H1 (cell line): Measurements from ENCODE around the gene DKK3. TPM values are rescaled to one million over a fixed set of nuclear protein-coding genes. Genes with fewer than 3 reads are reported as not detected.

ENCODE experiments used
- CTCF ChIA-PET: fragments of 300-600 bp; sonication (Branson Sonifier 250); formaldehyde crosslinking; loops from one replicate; lab custom pipeline; 2021; ENCODE audit not compliant: partially characterized antibody; lab: Charles Lee
- POLR2A ChIA-PET: fragments of 300-600 bp; sonication (Branson Sonifier 250); formaldehyde crosslinking; loops from one replicate; lab custom pipeline; 2021; ENCODE audit warnings: inconsistent platforms; ENCODE audit not compliant: partially characterized antibody; lab: Charles Lee
- DNase-seq, 2 experiments: peaks; one replicate each; pipeline versions ENCODE4 v3.0.0 to v3.0.0-alpha.2; 2010 to 2022; ENCODE audit warnings: low spot score in 2 of 2, low read depth in 1 of 2, mixed read lengths in 1 of 2
- FAIRE-seq: peaks from 2 replicates; lab custom pipeline; 2011; peaks lifted over from hg19 to GRCh38; lab: Jason Lieb, UNC
- H2AFZ ChIP-seq: 2 replicates; pipeline ENCODE4 v1.8.1; 2012; ENCODE audit warnings: low read length, inconsistent platforms
- H2AK5ac ChIP-seq: 2 replicates; pipeline ENCODE4 v1.6.1; 2013; ENCODE audit warnings: low read depth, low read length
- H2BK120ac ChIP-seq: replicated peaks from 2 replicates; pipeline ENCODE3; 2013; ENCODE audit warnings: low read depth, low read length, inconsistent platforms
- H2BK12ac ChIP-seq: 2 replicates; pipeline ENCODE4 v1.6.1; 2013; ENCODE audit warnings: low read depth, low read length
- H2BK15ac ChIP-seq: 2 replicates; pipeline ENCODE4 v1.6.1; 2013; ENCODE audit warnings: low read length
- H2BK20ac ChIP-seq: 2 replicates; pipeline ENCODE4 v1.6.1; 2013; ENCODE audit warnings: low read length
- H2BK5ac ChIP-seq: 2 replicates; pipeline ENCODE4 v1.6.1; 2013; ENCODE audit warnings: low read depth, low read length
- H3K14ac ChIP-seq: 2 replicates; pipeline ENCODE4 v1.6.1; 2013; ENCODE audit warnings: inconsistent platforms; ENCODE audit not compliant: insufficient read length
- H3K18ac ChIP-seq: 2 replicates; pipeline ENCODE4 v1.6.1; 2013; ENCODE audit warnings: low read length; ENCODE audit errors: extremely low read depth
- H3K23ac ChIP-seq: 2 replicates; pipeline ENCODE4 v1.6.1; 2013; ENCODE audit warnings: inconsistent platforms; ENCODE audit not compliant: insufficient read length
- H3K23me2 ChIP-seq: 2 replicates; pipeline ENCODE4 v1.6.1; 2013; ENCODE audit warnings: low read depth, low read length
- H3K27ac ChIP-seq: 2 replicates; pipeline ENCODE4 v1.6.1; 2011; ENCODE audit warnings: low read depth, low read length, inconsistent platforms
- H3K27me3 ChIP-seq, 4 experiments: replicated peaks in 1 of 4; 1 replicate in 1 of 4; 2 replicates in 3 of 4; pipeline versions ENCODE4 v1.6.1 to v1.8.1; 2011 to 2013; ENCODE audit warnings: low read length in 3 of 4, mild to moderate bottlenecking in 3 of 4, inconsistent platforms in 2 of 4, mixed read lengths in 2 of 4, moderate library complexity in 1 of 4; ENCODE audit not compliant: control insufficient read depth in 3 of 4, insufficient read depth in 3 of 4; ENCODE audit errors: extremely low read depth in 1 of 4
- H3K36me3 ChIP-seq, 4 experiments: 2 replicates each; pipeline versions ENCODE4 v1.6.1 to v1.8.1; 2011 to 2013; ENCODE audit warnings: mild to moderate bottlenecking in 4 of 4, low read length in 3 of 4, moderate library complexity in 2 of 4, control low read depth in 1 of 4, inconsistent platforms in 1 of 4; ENCODE audit not compliant: insufficient read depth in 4 of 4, control insufficient read depth in 2 of 4
- H3K4ac ChIP-seq: replicated peaks from 2 replicates; pipeline ENCODE3; 2013; ENCODE audit warnings: low read length, low read depth, mixed read lengths, inconsistent platforms; ENCODE audit not compliant: insufficient read length
- H3K4me1 ChIP-seq, 4 experiments: replicated peaks in 1 of 4; 1 replicate in 1 of 4; 2 replicates in 3 of 4; pipeline versions ENCODE4 v1.6.1 to v1.8.1; 2011 to 2013; ENCODE audit warnings: low read length in 3 of 4, inconsistent platforms in 2 of 4, mixed read lengths in 1 of 4; ENCODE audit not compliant: insufficient read depth in 4 of 4, control insufficient read depth in 3 of 4
- H3K4me2 ChIP-seq, 2 experiments: 2 replicates each; pipeline versions ENCODE4 v1.6.1 to v1.8.1; 2011 to 2013; ENCODE audit warnings: low read depth in 2 of 2, low read length in 2 of 2, control low read depth in 1 of 2, inconsistent platforms in 1 of 2, mild to moderate bottlenecking in 1 of 2; ENCODE audit not compliant: insufficient read depth in 1 of 2
- H3K4me3 ChIP-seq, 4 experiments: fragments of 200-600, 300-600 bp in 1 of 4; sonication (generic), shearing (Covaris generic), sonication (Bioruptor Twin) in 1 of 4; 2 replicates each; pipeline versions ENCODE4 v1.5.1 to v1.8.1; 2011 to 2016; ENCODE audit warnings: low read length in 4 of 4, low read depth in 3 of 4, control low read depth in 2 of 4, inconsistent platforms in 2 of 4, mild to moderate bottlenecking in 2 of 4, mixed read lengths in 1 of 4, moderate library complexity in 1 of 4; ENCODE audit not compliant: insufficient read depth in 2 of 4; ENCODE audit errors: extremely low read depth in 1 of 4
- H3K56ac ChIP-seq: replicated peaks from 2 replicates; pipeline ENCODE3; 2013; ENCODE audit warnings: low read depth, mild to moderate bottlenecking, mixed read lengths, low read length, inconsistent platforms; ENCODE audit not compliant: insufficient read length
- H3K79me1 ChIP-seq: 2 replicates; pipeline ENCODE4 v1.6.1; 2013; ENCODE audit warnings: low read depth, low read length, control low read depth
- H3K79me2 ChIP-seq, 2 experiments: 2 replicates each; pipeline versions ENCODE4 v1.6.1 to v1.8.1; 2012 to 2013; ENCODE audit warnings: low read length in 2 of 2, mild to moderate bottlenecking in 2 of 2, inconsistent platforms in 1 of 2; ENCODE audit not compliant: insufficient read depth in 2 of 2, control insufficient read depth in 1 of 2
- H3K9ac ChIP-seq, 4 experiments: replicated peaks in 1 of 4; 1 replicate in 1 of 4; 2 replicates in 3 of 4; pipeline versions ENCODE4 v1.6.1 to v1.8.1; 2011 to 2013; ENCODE audit warnings: low read depth in 3 of 4, low read length in 3 of 4, control low read depth in 2 of 4, mild to moderate bottlenecking in 2 of 4, moderate library complexity in 2 of 4, inconsistent platforms in 1 of 4; ENCODE audit errors: extremely low read depth in 1 of 4
- H3K9me3 ChIP-seq, 2 experiments: 2 replicates each; pipeline versions ENCODE4 v1.6.1 to v1.8.1; 2012 to 2013; ENCODE audit warnings: mild to moderate bottlenecking in 2 of 2, moderate library complexity in 2 of 2, control low read depth in 1 of 2, inconsistent platforms in 1 of 2, low read depth in 1 of 2, low read length in 1 of 2, mixed read lengths in 1 of 2; ENCODE audit not compliant: insufficient read depth in 2 of 2
- H4K20me1 ChIP-seq, 2 experiments: replicated peaks in 1 of 2; 2 replicates each; pipeline versions ENCODE3 to v1.8.1; 2011 to 2013; ENCODE audit warnings: inconsistent platforms in 2 of 2, low read length in 2 of 2, mild to moderate bottlenecking in 1 of 2; ENCODE audit not compliant: insufficient read depth in 2 of 2, control insufficient read depth in 1 of 2
- H4K5ac ChIP-seq: 2 replicates; pipeline ENCODE4 v1.6.1; 2013; ENCODE audit warnings: low read length, low read depth, mixed read lengths, inconsistent platforms; ENCODE audit not compliant: insufficient read length
- H4K8ac ChIP-seq: 2 replicates; pipeline ENCODE4 v1.8.0; 2013; ENCODE audit warnings: mild to moderate bottlenecking, moderate library complexity, low read length, inconsistent platforms; ENCODE audit not compliant: insufficient read depth; ENCODE audit errors: extremely low read depth
- H4K91ac ChIP-seq: replicated peaks from 2 replicates; pipeline ENCODE3; 2013; ENCODE audit warnings: low read length, mixed read lengths, inconsistent platforms; ENCODE audit not compliant: insufficient read length
- BACH1 ChIP-seq: IDR thresholded peaks from 2 replicates; pipeline ENCODE4 v1.6.1; 2012; ENCODE audit warnings: low read length, improper control_type of control experiment
- BRCA1 ChIP-seq: IDR thresholded peaks from 2 replicates; pipeline ENCODE4 v1.6.1; 2012; ENCODE audit warnings: low read depth, low read length, improper control_type of control experiment
- CBX5 ChIP-seq: fragments of 300-800, 300-1000 bp; sonication (generic); IDR thresholded peaks from 2 replicates; pipeline ENCODE4 v1.7.1; 2016; ENCODE audit warnings: antibody characterized with exemption, low read length, low read depth
- GTF2F1 ChIP-seq: IDR thresholded peaks from 2 replicates; pipeline ENCODE4 v1.6.1; 2012; ENCODE audit warnings: low read depth, low read length, improper control_type of control experiment, borderline replicate concordance
- HDAC6 ChIP-seq: IDR thresholded peaks from one replicate; pipeline ENCODE4 v1.7.1; 2012; ENCODE audit warnings: low read depth, mild to moderate bottlenecking, inconsistent platforms, low read length, moderate library complexity
- JUND ChIP-seq: IDR thresholded peaks from 2 replicates; pipeline ENCODE4 v1.6.1; 2011; ENCODE audit warnings: mild to moderate bottlenecking, improper control_type of control experiment, low read length
- KDM4A ChIP-seq: IDR thresholded peaks from one replicate; pipeline ENCODE4 v1.7.1; 2012; ENCODE audit warnings: low read depth, mild to moderate bottlenecking, moderate library complexity, low read length, inconsistent platforms; ENCODE audit not compliant: severe bottlenecking
- SIRT6 ChIP-seq: IDR thresholded peaks from one replicate; pipeline ENCODE4 v1.7.1; 2012; ENCODE audit warnings: low read length, inconsistent platforms
- SIX5 ChIP-seq: IDR thresholded peaks from 2 replicates; pipeline ENCODE4 v1.6.1; 2011; ENCODE audit warnings: mild to moderate bottlenecking, low read depth, low read length
- SP2 ChIP-seq: IDR thresholded peaks from 2 replicates; pipeline ENCODE4 v1.6.1; 2012; ENCODE audit warnings: mild to moderate bottlenecking, low read length, inconsistent platforms
- WGBS, 2 experiments: shearing (Covaris generic) in 1 of 2; methylation state at CpG; one replicate each; pipeline versions ENCODE4 v1.1.6 to v1.1.7; 2013 to 2015; ENCODE audit warnings: low lambda C conversion rate in 2 of 2, mixed read lengths in 2 of 2, inconsistent platforms in 1 of 2, low coverage in 1 of 2, missing lambda C conversion rate in 1 of 2; ENCODE audit not compliant: insufficient replicate concordance in 2 of 2, insufficient coverage in 1 of 2, insufficient read length in 1 of 2; ENCODE audit errors: extremely low coverage in 1 of 2, missing lambda C conversion rate in 1 of 2; 5-methylcytosine and 5-hydroxymethylcytosine counted together
- polyA plus RNA-seq, 7 experiments: library from polyadenylated mRNA; depleted of rRNA in 3 of 7; stranded (reverse) in 5 of 7; unstranded in 2 of 7; fragments of >200 nt in 5 of 7; fragments of 200-250 nt in 2 of 7; gene quantifications; 1 replicate in 5 of 7; 2 replicates in 1 of 7; 4 replicates in 1 of 7; pipeline versions ENCODE4 v1.2.1 to v1.2.3, GENCODE V29; 2011 to 2013; ENCODE audit warnings: missing spikeins in 2 of 7, mixed read lengths in 2 of 7
- total RNA-seq: library from RNA; stranded (reverse); fragmentation: NEBNext Ultra II Directional; extraction: Animal tissue kit (Norgen Biotek cat#: 25700); gene quantifications from 2 replicates; pipeline ENCODE4 v1.2.1, GENCODE V29; 2021
- TF ChIP-seq, protein P1 (sequence below): IDR thresholded peaks from 2 replicates; pipeline ENCODE4 v1.6.1; 2011; ENCODE audit warnings: low read depth, mild to moderate bottlenecking, low read length; ENCODE audit not compliant: insufficient read depth
- TF ChIP-seq, protein P2 (sequence below): IDR thresholded peaks from 2 replicates; pipeline ENCODE4 v1.6.1; 2012; ENCODE audit warnings: low read length, inconsistent platforms

The DKK3 gene
- total and polyA plus RNA-seq, 2 of the 8 experiments (the other 6 are each of a cell fraction or from before 2014, with no cell fraction given), result 30.0 to 40.1 TPM

DNA sequence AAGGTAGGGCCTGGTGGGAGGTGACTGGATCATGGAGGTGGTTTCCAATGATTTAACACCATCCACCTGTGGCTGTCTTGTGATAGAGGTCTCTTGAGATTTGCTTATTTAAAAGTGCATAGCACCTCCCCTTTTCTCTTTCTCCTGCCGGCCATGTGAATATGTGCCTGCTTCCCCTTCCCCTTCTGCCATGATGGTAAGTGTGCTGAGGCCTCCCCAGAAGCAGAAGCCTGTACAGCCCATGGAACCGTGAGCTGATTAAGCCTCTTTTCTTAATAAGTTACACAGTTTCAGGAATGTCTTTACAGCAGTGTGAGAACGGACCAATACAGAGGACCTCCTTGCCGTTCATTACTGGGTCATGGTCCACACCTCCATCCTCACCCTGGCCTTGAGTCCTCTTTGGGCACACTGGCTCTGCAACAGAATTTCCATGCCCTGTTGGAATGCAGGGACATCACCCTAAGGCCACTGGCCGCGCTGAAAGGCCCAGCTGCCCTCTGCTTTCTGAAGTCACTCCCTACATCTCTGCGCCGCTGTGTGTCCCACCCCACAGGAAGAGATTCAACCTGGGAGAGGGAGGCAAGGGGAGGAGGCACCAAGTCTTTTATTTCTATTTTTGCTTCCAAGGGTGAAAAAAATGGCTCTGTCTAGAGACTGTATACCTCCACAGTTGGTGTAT, 49.0 kb upstream of the DKK3 start:
- no peak overlapping the region for H3K56ac ChIP-seq
- no peak overlapping the region for H3K23ac ChIP-seq
- H4K91ac ChIP-seq, result no peak overlapping the region
- H3K27me3 ChIP-seq, result no peaks in the 10 kb centered on the region
- H3K9me3 ChIP-seq, result no peaks in the 10 kb centered on the region
- H3K79me2 ChIP-seq, result no peaks in the 10 kb centered on the region
- H3K79me1 ChIP-seq, result no peaks in the 10 kb centered on the region
- no peak overlapping the region for H3K4me3 ChIP-seq
- no peak overlapping the region for H3K4ac ChIP-seq
- peaks cover 0 to 2% (median 0%) of the 10 kb centered on the region in 4 experiments; a peak in 1 of 7 replicates for H3K4me1 ChIP-seq
- DNase-seq, result no peak
- no peak overlapping the region for H2BK15ac ChIP-seq
- H2AFZ ChIP-seq, result no peak overlapping the region
- 86% methylated on average over 8 of the region's 8 CpGs; no CpG with 5 or more reads in 1 of the 2 experiments for WGBS, 2 experiments
- no peak overlapping the region for H3K14ac ChIP-seq
- ChIA-PET CTCF (interaction anchor here (0.9 to 2.0 kb wide), 8 partner anchors 10 to 225 kb away, joined by 3 to 5 read pairs (median 4); no protein-coding TSS in a partner anchor), POLR2A (no interaction called here)
- H2BK120ac ChIP-seq, result no peak overlapping the region
- no peak overlapping the region for H2BK20ac ChIP-seq
- H3K36me3 ChIP-seq, result no peaks in the 10 kb centered on the region
- no peak overlapping the region for H3K18ac ChIP-seq
- H3K4me2 ChIP-seq, result no peak overlapping the region
- no peak overlapping the region for H2BK12ac ChIP-seq
- no peak overlapping the region for H2AK5ac ChIP-seq
- H3K23me2 ChIP-seq, result no peaks in the 10 kb centered on the region
- no peak overlapping the region for H2BK5ac ChIP-seq
- H4K5ac ChIP-seq, result no peak overlapping the region
- no peak overlapping the region for H4K8ac ChIP-seq
- no peak overlapping the region for H3K9ac ChIP-seq
- no peaks in the 10 kb centered on the region for H4K20me1 ChIP-seq
- FAIRE-seq, result no peak
- no peak overlapping the region for H3K27ac ChIP-seq
- no peak for TF ChIP-seq BRCA1
- no peak for TF ChIP-seq SIRT6
- TF ChIP-seq HDAC6, result no peak
- no peak for TF ChIP-seq KDM4A
- no peak for TF ChIP-seq SIX5
- TF ChIP-seq CBX5, result no peak
- TF ChIP-seq, protein P1, sequence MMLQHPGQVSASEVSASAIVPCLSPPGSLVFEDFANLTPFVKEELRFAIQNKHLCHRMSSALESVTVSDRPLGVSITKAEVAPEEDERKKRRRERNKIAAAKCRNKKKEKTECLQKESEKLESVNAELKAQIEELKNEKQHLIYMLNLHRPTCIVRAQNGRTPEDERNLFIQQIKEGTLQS, result no peak
- no peak for TF ChIP-seq JUND
- TF ChIP-seq SP2, result no peak
- TF ChIP-seq, protein P2, sequence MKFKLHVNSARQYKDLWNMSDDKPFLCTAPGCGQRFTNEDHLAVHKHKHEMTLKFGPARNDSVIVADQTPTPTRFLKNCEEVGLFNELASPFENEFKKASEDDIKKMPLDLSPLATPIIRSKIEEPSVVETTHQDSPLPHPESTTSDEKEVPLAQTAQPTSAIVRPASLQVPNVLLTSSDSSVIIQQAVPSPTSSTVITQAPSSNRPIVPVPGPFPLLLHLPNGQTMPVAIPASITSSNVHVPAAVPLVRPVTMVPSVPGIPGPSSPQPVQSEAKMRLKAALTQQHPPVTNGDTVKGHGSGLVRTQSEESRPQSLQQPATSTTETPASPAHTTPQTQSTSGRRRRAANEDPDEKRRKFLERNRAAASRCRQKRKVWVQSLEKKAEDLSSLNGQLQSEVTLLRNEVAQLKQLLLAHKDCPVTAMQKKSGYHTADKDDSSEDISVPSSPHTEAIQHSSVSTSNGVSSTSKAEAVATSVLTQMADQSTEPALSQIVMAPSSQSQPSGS, result no peak
- TF ChIP-seq GTF2F1, result no peak
- TF ChIP-seq BACH1, result no peak
